ENCODE measurements around the gene ELL2. TPM values are rescaled to one million over a fixed set of nuclear protein-coding genes. Genes with fewer than 3 reads are reported as not detected.

The ELL2 gene
- total RNA-seq, 1 experiment from 2014 or later = 27.5 TPM

DNA sequence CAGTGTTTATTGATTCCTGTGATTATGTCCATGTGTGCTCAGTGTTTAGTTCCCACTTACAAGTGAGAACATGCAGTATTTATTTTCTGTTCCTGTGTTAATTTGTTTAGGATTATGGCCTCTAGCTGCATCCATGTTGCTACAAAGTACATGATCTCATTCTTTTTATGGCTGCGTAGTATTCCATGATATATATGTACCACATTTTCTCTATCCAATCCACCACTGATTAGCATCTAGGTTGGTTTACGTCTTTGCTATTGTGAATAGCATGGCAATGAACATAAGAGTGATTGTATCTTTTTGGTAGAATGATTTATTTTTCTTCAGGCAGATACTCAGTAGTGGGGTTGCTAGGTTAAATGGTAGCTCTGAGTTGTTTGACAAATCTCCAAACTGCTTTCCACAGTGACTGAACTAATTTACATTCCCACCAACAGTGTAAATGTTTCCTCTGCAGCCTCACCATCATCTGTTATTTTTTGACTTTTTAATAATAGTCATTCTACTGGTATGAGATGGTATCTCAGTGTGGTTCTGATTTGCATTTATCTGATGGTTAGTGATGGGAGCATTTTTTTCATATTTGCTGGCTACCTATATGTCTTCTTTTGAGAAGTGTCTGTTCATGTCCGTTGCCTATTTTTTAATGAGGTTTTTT is 47.5 kb upstream of the ELL2 start:
- Histone ChIP-seq H2BK120ac (ENCODE audit: low read depth, low read length, poor library complexity, severe bottlenecking) (no peak overlapping the region), H4K5ac (ENCODE audit: insufficient read length, low read depth, low read length) (no peak overlapping the region), H2BK12ac (ENCODE audit: insufficient read length, low read depth, low read length) (no peak overlapping the region), H3T11ph (ENCODE audit: low read length) (no peak overlapping the region), H3K18ac (ENCODE audit: insufficient read length, low read depth, low read length) (no peak overlapping the region), H3K27ac (ENCODE audit: insufficient read length, low read depth, low read length) (no peak overlapping the region), H3K23me2 (ENCODE audit: insufficient read length, low read depth, low read length, poor library complexity, severe bottlenecking) (no peaks in the 10 kb centered on the region), H3K14ac (ENCODE audit: insufficient read depth, low read length) (no peak overlapping the region), H2AFZ (ENCODE audit: low read length) (no peak overlapping the region), H3K27me3 (ENCODE audit: insufficient read depth, low read length) (no peaks in the 10 kb centered on the region), H3K4me2 (ENCODE audit: insufficient read depth, insufficient read length, low read length) (no peak overlapping the region), H3K4me1 (ENCODE audit: insufficient read depth, low read length) (no peaks in the 10 kb centered on the region), H3K56ac (ENCODE audit: insufficient read length, low read depth, low read length) (no peak overlapping the region), H3K9me3 (ENCODE audit: control insufficient read depth, low read depth, low read length) (no peaks in the 10 kb centered on the region), H2BK5ac (ENCODE audit: insufficient read length, low read length) (no peak overlapping the region), H4K8ac (replicated peaks; ENCODE audit: insufficient read length, low read depth, low read length) (no peak overlapping the region), H4K20me1 (ENCODE audit: control insufficient read depth, insufficient read depth, insufficient read length) (no peaks in the 10 kb centered on the region), H3K23ac (ENCODE audit: insufficient read length, low read depth, low read length) (no peak overlapping the region), H4K91ac (ENCODE audit: insufficient read length, low read depth, low read length) (no peak overlapping the region), H3K4ac (ENCODE audit: low read depth, low read length) (no peak overlapping the region), H2BK15ac (ENCODE audit: low read depth, low read length) (no peak overlapping the region), H3K9ac (ENCODE audit: extremely low read depth, insufficient read length, low read length) (no peak overlapping the region), H3K79me1 (ENCODE audit: insufficient read depth, low read depth, low read length, poor library complexity, severe bottlenecking) (no peaks in the 10 kb centered on the region), H2BK20ac (ENCODE audit: low read depth, low read length, poor library complexity, severe bottlenecking) (no peak overlapping the region), H2AK5ac (ENCODE audit: insufficient read length, low read length) (no peak overlapping the region), H3K79me2 (ENCODE audit: insufficient read depth, low read length) (no peaks in the 10 kb centered on the region)
- H3K9me3 Mint-ChIP-seq = peaks cover 1 to 3% of the 10 kb centered on the region in 2 experiments; a peak in 3 of 5 replicates
- no peak overlapping the region for H3K4me3 Mint-ChIP-seq
- H3K27me3 Mint-ChIP-seq (ENCODE audit: low read depth) = no peaks in the 10 kb centered on the region
- no peak for DNase-seq
- no peak overlapping the region for H3K27ac Mint-ChIP-seq
- H3K4me1 Mint-ChIP-seq = no peaks in the 10 kb centered on the region
- TF ChIP-seq, protein P1, sequence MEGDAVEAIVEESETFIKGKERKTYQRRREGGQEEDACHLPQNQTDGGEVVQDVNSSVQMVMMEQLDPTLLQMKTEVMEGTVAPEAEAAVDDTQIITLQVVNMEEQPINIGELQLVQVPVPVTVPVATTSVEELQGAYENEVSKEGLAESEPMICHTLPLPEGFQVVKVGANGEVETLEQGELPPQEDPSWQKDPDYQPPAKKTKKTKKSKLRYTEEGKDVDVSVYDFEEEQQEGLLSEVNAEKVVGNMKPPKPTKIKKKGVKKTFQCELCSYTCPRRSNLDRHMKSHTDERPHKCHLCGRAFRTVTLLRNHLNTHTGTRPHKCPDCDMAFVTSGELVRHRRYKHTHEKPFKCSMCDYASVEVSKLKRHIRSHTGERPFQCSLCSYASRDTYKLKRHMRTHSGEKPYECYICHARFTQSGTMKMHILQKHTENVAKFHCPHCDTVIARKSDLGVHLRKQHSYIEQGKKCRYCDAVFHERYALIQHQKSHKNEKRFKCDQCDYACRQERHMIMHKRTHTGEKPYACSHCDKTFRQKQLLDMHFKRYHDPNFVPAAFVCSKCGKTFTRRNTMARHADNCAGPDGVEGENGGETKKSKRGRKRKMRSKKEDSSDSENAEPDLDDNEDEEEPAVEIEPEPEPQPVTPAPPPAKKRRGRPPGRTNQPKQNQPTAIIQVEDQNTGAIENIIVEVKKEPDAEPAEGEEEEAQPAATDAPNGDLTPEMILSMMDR (conservative IDR thresholded peaks at IDR 0.05) = no peak
- no CpG with 5 or more reads among the region's 3 CpGs for WGBS (ENCODE audit: extremely low coverage, insufficient read length, low lambda C conversion rate)
- no peaks in the 10 kb centered on the region; a peak in 1 of 7 replicates for H3K36me3 Mint-ChIP-seq (ENCODE audit: insufficient read depth in 1 of 3, low read depth in 3 of 3)
